ENCODE data around the gene GNG2.

Gene GNG2

GRCh38 chr14:51860164-51860824, at the start of gene GNG2:
Gene GNG2, plus strand, starts transcription at chr14:51860612. Its CDS starts 90,067 bp downstream, at chr14:51950679.
- peak; percentile 89 for DNase-seq

- no peak for DNase-seq
Observed at GRCh38 chr14:51811706-51812105, 48.7 kb upstream of the GNG2 start.

GRCh38 chr14:51816031-51816430, 44.4 kb upstream of the GNG2 start:
- no peak for DNase-seq

- no peak for DNase-seq
Observed at GRCh38 chr14:51817326-51817725, 43.1 kb upstream of the GNG2 start.

- DNase-seq: no peak
Observed at GRCh38 chr14:51818748-51819380, 41.5 kb upstream of the GNG2 start.

GRCh38 chr14:51821822-51822221, 38.6 kb upstream of the GNG2 start:
- DNase-seq: no peak

GRCh38 chr14:51822499-51822898, 37.9 kb upstream of the GNG2 start:
- no peak for DNase-seq

GRCh38 chr14:51823706-51824105, 36.7 kb upstream of the GNG2 start:
- no peak for DNase-seq

- DNase-seq: no peak
Observed at GRCh38 chr14:51824191-51824590, 36.2 kb upstream of the GNG2 start.

- DNase-seq: no peak
Observed at GRCh38 chr14:51825926-51826325, 34.5 kb upstream of the GNG2 start.

- peak; percentile 75 for DNase-seq
Observed at GRCh38 chr14:51828017-51828797, 32.2 kb upstream of the GNG2 start.

GRCh38 chr14:51834240-51834639, 26.2 kb upstream of the GNG2 start:
- no peak for DNase-seq

- DNase-seq: no peak
Observed at GRCh38 chr14:51836417-51836816, 24.0 kb upstream of the GNG2 start.

- DNase-seq: no peak
Observed at GRCh38 chr14:51844081-51844881, 16.1 kb upstream of the GNG2 start.

GRCh38 chr14:51845811-51846210, 14.6 kb upstream of the GNG2 start:
- DNase-seq: no peak

GRCh38 chr14:51846631-51847488, 13.6 kb upstream of the GNG2 start:
- DNase-seq: peak; percentile 99

- no peak for DNase-seq
Observed at GRCh38 chr14:51847489-51847796, 13.0 kb upstream of the GNG2 start.

GRCh38 chr14:51848120-51848519, 12.3 kb upstream of the GNG2 start:
- DNase-seq: no peak

- DNase-seq: peak; percentile 79
Observed at GRCh38 chr14:51849097-51849496, 11.3 kb upstream of the GNG2 start.

GRCh38 chr14:51850651-51851050, 9.8 kb upstream of the GNG2 start:
- DNase-seq: no peak

GRCh38 chr14:51852541-51852940, 7.9 kb upstream of the GNG2 start:
- DNase-seq: no peak

GRCh38 chr14:51855234-51855633, 5.2 kb upstream of the GNG2 start:
- no peak for DNase-seq

All from CD4-positive, alpha-beta T cell treated with Interleukin-4 for 4 hours (primary cell).